Renal pelvis (tissue), 12 donors: ENCODE results near the gene CENPP. TPM values are rescaled to one million over a fixed set of nuclear protein-coding genes. Genes with fewer than 3 reads are reported as not detected.

ENCODE experiments used
- DNase-seq: peaks from one replicate; pipeline ENCODE4 v3.0.0-alpha.2; 2013
- long read RNA-seq, 16 experiments: transcript quantifications; one replicate each; lab custom pipeline, GENCODE V29; 2026
- polyA plus RNA-seq, 3 donors: library from polyadenylated mRNA; unstranded; fragments of 120-200 nt; gene quantifications; one replicate each; pipeline ENCODE4 v1.2.1, GENCODE V29; 2013; ENCODE audit not compliant: insufficient read length in 3 of 3

CENPP gene
- polyA plus RNA-seq: 1 to 10 TPM; 5.3 to 8.4 (median 5.9) TPM
- long read RNA-seq, donor 1, partial matches to known transcripts: 53 of 77 reads
- long read RNA-seq, donor 1, other reads (novel, unspliced or antisense): 19 of 77 reads
- long read RNA-seq, donor 2, full-length matches to known transcripts: 5 of 80 reads
- long read RNA-seq, donor 2, partial matches to known transcripts: 23 of 80 reads
- long read RNA-seq, donor 2, other reads (novel, unspliced or antisense): 52 of 80 reads
- long read RNA-seq, donor 3: 0 reads
- long read RNA-seq, donor 4, partial matches to known transcripts: 0 of 1 reads
- long read RNA-seq, donor 4, other reads (novel, unspliced or antisense): 0 of 1 reads
- long read RNA-seq, donor 5, partial matches to known transcripts: 0 of 2 reads
- long read RNA-seq, donor 5, other reads (novel, unspliced or antisense): 0 of 2 reads
- long read RNA-seq, donor 6, partial matches to known transcripts: 0 of 6 reads
- long read RNA-seq, donor 6, other reads (novel, unspliced or antisense): 0 of 6 reads
- long read RNA-seq, donor 7, partial matches to known transcripts: 0 of 8 reads
- long read RNA-seq, donor 7, other reads (novel, unspliced or antisense): 5 of 8 reads
- long read RNA-seq, donor 8, partial matches to known transcripts: 252 of 294 reads
- long read RNA-seq, donor 8, other reads (novel, unspliced or antisense): 40 of 294 reads
- long read RNA-seq, donor 9, partial matches to known transcripts: 0 of 2 reads
- long read RNA-seq, donor 9, other reads (novel, unspliced or antisense): 0 of 2 reads
- long read RNA-seq, donor 10, partial matches to known transcripts: 10 of 10 reads
- long read RNA-seq, donor 10, other reads (novel, unspliced or antisense): 0 of 10 reads
- long read RNA-seq, donor 11, partial matches to known transcripts: 0 of 3 reads
- long read RNA-seq, donor 11, other reads (novel, unspliced or antisense): 0 of 3 reads
- long read RNA-seq, donor 12, partial matches to known transcripts: 12 of 34 reads
- long read RNA-seq, donor 12, other reads (novel, unspliced or antisense): 21 of 34 reads
- long read RNA-seq, donor 13, partial matches to known transcripts: 0 of 2 reads
- long read RNA-seq, donor 13, other reads (novel, unspliced or antisense): 0 of 2 reads
- long read RNA-seq, donor 14: 0 reads
- long read RNA-seq, donor 15, partial matches to known transcripts: 156 of 211 reads
- long read RNA-seq, donor 15, other reads (novel, unspliced or antisense): 55 of 211 reads
- long read RNA-seq, donor 16, partial matches to known transcripts: 0 of 2 reads
- long read RNA-seq, donor 16, other reads (novel, unspliced or antisense): 0 of 2 reads

- DNase-seq: peak; percentile 93
These were observed at the start of gene CENPP, which contains the start of gene NOL8 for GRCh38 chr9:92325269-92325990. Gene CENPP, plus strand, starts transcription at chr9:92325953. Gene NOL8, minus strand, starts transcription at chr9:92325350. Its CDS starts 1,189 bp downstream, at chr9:92324161.

GRCh38 chr9:92276331-92277032 lies 49.3 kb upstream of the CENPP start:
- peak; percentile 76 for DNase-seq

GRCh38 chr9:92278110-92278509 lies 47.6 kb upstream of the CENPP start:
- DNase-seq: no peak

- no peak for DNase-seq
These were observed 46.5 kb upstream of the CENPP start for GRCh38 chr9:92279302-92279701.

GRCh38 chr9:92289708-92290390 lies 35.9 kb upstream of the CENPP start:
- DNase-seq: no peak

GRCh38 chr9:92290785-92291429 lies 34.8 kb upstream of the CENPP start:
- DNase-seq: no peak

GRCh38 chr9:92291577-92291976 lies 34.2 kb upstream of the CENPP start:
- DNase-seq: no peak

GRCh38 chr9:92292338-92293074 lies 33.2 kb upstream of the CENPP start:
- DNase-seq: no peak

- DNase-seq: no peak
These were observed 32.7 kb upstream of the CENPP start for GRCh38 chr9:92293075-92293354.

- DNase-seq: peak; percentile 98
These were observed 32.1 kb upstream of the CENPP start, which contains the start of gene IARS1 for GRCh38 chr9:92293452-92294296. Gene IARS1, minus strand, starts transcription at chr9:92293697. Its CDS starts 4,278 bp downstream, at chr9:92289419.

GRCh38 chr9:92294297-92294676 lies 31.5 kb upstream of the CENPP start:
- DNase-seq: no peak

- DNase-seq: no peak
These were observed 30.4 kb upstream of the CENPP start for GRCh38 chr9:92295240-92295790.

GRCh38 chr9:92295827-92296258 lies 29.9 kb upstream of the CENPP start:
- DNase-seq: no peak

- DNase-seq: no peak
These were observed 28.1 kb upstream of the CENPP start for GRCh38 chr9:92297611-92298010.

GRCh38 chr9:92298036-92298435 lies 27.7 kb upstream of the CENPP start:
- no peak for DNase-seq

GRCh38 chr9:92299116-92299515 lies 26.6 kb upstream of the CENPP start:
- no peak for DNase-seq

GRCh38 chr9:92300936-92301335 lies 24.8 kb upstream of the CENPP start:
- DNase-seq: no peak
